Germinal center (tissue), 1 donor: ENCODE results near the gene ZNF48.

Experiments used
- DNase-seq: peaks from one replicate; pipeline ENCODE4 v3.0.0; 2012; ENCODE audit warnings: mixed read lengths, low spot score

Gene ZNF48

DNA sequence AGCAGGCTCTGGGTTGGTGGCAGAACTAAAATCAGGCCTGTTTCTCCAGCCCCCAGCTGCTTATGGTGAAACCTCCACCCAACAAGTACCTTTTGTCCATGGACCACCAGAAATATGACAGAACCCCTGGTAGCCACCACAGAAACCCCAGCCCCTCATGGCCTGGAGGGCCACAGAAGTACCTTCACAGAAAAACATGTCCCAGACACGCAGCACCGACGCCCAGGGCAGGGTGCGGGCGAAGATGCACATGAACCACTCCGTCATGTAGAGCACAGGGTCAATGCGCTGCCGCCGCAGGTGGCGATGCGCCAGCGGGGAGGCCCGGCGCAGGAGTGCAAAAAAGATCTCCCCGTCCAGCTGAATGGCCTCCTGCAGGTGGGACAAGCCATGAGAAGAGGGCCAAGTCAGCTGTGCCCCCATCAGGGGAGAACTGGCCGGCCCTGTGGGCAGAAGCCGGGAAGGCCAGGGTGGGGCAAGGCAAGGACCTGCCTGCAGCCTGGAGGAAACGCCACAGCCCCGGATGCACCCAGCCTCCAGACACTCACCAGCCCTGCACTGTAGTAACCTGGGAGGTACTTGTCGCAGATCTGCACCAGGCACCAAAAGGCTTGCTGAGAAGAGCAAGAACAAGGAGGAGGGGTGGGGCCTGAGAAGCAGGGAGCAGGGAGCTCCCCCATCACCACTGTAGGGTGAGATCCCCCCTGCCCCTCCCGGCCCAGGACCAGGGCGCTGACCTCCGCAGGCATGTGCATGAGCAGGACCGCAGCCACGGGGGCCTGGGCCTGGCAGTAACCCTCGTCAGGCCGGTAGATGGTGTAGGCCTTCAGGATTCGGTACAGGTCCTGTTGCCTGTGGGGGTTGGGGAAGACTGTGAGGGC, 36.0 kb upstream of the ZNF48 start:
- no peak for DNase-seq

DNA sequence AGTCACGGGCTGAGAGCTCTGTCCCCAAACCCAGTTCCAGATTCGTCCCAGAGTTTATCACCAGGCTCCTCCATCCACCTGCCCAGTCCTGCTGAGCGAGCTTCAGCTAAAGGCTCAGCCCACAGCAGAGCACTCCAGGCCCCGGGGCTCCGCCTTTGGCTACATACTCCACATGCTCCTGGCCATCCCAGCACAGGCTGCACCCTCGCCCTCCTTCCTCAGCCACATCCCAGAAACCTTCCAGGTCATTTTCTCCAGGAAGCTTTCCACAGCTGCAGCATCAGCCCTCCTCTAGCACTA, 35.4 kb upstream of the ZNF48 start:
- DNase-seq, result no peak

DNA sequence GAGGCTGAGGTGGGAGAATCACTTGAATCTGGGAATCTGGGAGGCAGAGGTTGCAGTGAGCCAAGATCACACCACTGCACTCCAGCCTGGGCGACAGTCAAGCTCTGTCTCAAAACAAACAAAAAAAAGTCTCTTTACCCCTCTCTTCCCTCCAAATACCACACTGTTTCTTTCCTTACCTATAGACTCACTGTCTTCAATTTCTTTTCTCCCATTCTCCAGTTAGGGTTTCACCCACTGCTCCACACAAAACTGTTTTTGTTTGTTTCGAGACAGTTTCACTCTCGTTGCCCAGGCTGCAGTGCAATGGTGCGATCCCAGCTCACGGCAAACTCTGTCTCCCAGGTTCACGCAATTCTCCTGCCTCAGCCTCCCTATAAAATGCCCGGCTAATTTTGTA, 34.0 kb upstream of the ZNF48 start:
- no peak for DNase-seq

DNA sequence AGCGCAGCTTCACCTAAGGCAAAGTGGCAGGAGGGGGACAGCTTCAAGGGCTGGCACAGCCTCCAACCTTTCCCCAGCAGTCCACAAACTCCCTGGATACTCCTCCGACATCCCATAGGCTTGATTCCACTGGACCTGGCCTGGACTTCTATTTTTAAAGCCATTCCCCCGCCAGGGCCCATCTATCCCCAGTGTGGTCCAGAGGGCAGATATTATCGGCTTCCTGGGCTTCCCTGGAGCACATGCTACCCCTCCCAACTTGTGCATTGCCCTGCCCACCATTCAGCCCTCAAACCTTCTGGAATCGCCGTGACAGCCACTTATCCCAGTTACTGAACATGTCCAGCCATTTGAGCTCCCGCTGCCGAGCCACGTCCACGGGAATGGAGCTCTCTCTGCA, 30.0 kb upstream of the ZNF48 start:
- no peak for DNase-seq

DNA sequence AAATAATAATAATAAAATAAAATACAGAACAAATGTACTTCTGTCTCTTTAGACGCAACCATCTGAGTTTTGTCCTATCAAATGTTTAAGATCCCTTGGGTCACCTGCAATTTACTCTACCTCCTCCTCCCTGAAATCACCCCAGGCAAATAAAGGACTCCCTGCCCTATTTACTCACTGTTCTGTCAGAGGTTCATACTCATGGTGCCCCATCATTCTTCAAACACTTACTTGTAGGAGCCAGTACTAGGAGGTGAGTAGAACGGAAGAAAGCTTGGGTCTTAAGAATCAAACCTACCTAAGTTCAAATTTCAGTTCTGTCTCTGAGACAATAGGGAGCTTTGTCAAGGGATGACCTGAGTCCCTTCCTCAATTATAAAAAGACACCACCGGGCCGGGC, 28.7 kb upstream of the ZNF48 start:
- no peak for DNase-seq

DNA sequence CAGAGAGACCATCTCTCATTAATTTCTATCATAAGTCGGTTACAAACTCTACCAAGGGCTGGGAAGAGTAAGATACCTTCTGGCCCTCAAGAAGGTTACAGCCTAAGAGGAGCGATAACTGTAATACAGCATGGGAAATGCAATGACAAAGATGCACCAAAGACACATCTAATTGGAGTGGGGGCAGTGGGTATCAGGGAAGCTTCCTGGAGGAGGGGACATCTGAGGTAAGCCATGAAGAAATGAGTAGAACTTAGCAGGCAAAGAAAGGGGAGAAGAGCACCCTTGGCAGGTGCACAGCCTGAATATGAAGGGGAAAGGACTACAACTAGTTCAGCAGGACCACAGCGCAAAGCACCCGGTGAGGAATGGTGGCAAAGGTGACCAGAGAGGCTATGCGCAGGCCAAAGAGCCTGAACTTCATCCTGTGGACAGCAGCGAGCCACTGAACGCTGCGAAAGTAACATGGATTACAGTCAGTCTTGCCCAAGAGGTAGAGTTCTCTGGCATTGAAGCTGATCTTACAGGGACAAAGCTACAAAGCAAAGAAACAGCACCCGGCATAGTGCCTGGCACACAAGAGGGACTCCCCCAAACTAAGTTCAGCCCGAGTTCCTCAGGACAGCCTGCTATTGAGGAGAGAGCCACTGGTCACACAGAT, 27.7 kb upstream of the ZNF48 start:
- DNase-seq, result no peak

DNA sequence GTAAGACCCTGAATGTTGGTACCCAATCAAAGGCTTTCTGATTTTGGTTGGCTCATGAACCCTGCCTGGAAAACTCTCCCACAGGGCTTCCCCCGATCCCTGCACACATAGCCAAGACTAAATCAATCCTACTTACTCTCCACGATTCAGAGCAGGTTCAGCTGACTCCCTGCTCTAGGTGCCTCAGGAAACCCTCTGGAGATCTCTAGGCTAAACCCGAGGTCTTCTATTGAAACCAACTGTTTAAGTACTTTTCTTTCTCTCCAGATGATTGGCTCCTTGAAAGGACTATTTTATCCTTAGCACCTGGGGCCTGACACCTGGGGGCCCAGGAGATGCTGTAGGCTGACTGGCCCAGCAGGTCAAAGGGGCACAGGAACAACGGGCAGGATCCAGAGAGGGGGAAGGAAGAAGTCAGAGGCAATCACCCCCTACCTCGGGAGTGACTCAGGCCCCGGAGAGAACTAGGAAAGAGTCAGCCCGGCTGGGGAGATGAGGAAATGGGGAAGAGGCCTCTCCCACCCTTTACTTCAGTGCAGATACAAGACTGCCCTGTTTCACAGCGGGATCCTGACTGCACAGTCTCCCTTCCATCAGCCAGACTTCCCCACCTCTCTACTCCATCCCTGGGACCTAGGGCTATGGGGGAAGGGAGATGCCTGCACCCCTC, 27.0 kb upstream of the ZNF48 start:
- DNase-seq, result no peak

DNA sequence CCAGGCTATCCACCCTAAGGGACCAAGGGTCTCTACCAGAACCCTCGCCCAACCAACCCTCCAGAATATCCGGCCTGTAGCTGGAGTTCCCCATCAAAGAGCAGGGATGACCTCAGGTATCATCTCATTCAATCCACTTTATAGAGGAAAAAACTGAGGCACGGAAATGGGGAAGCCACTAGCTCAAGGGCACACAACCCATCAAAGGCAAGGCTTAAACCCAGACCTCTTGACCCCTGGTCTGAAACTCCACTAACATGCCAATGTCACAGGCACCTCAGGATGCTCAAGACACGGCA, 26.5 kb upstream of the ZNF48 start:
- no peak for DNase-seq

DNA sequence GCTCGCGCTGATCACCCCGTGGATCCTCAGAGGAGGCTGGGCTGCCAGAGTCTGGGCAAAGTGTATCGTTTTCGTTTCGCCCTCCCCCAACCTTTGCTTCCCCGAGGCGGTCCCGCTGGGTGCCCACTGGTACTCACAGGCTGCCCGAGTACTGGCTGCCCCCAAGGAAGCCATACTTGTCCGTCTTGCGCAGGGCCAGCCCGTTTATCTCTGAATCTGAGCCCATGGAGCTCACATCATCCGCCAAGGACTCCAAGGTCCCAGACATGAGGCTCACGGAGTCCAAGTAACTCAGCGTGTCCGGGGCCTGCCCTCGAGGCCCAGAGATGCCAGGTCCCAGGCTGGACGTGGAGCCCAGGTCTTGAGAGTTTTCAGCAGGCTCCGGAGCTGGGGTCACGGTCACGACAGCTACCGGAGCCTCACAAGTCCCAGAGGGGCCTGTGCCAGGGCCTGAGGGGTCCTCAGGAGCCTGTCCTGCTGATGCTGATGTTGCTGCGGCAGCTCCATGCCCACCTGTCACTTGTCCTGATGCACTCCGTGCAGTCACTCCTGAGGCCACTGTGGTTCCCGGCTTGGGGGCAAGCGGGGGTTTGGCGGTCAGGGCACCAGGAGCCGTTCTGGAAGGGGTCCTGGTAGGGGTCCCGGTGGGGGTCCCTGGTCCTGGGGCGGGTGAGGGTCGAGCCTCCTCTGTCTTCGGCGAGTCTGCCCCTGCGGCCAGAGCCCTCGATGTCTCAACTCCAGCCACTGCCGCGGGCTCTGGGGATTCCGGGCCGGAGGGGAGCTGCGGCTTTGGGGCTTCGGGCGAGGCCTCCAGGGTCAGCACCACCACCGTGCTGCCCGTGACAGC, 25.9 kb upstream of the ZNF48 start:
- DNase-seq, result no peak

DNA sequence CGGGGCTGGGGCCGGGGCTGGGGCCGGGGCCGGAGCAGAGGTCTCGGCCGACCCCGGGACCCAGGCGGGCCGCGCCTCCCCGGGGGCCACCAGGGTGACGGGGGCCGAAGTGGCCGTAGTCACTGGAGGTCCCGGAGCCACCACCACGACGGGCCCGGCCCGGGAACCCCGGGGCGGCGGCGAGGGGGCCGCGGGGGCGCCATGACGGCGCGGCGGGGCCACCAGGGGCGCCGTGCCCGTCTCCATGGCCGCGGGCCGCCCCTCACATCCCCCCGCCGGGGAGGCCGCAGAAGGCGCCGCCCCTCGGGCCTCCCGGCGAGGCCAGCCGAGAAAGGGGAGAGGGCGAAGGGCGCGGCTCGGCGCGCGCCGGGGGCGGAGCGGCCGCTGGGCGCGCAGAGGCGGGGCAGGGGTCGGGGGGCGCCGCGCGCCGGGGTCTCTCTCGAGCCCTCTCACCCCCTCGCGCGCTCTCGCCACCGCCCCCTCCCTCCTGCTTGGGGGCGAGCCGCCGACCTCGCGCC, 25.2 kb upstream of the ZNF48 start:
- DNase-seq, result no peak

DNA sequence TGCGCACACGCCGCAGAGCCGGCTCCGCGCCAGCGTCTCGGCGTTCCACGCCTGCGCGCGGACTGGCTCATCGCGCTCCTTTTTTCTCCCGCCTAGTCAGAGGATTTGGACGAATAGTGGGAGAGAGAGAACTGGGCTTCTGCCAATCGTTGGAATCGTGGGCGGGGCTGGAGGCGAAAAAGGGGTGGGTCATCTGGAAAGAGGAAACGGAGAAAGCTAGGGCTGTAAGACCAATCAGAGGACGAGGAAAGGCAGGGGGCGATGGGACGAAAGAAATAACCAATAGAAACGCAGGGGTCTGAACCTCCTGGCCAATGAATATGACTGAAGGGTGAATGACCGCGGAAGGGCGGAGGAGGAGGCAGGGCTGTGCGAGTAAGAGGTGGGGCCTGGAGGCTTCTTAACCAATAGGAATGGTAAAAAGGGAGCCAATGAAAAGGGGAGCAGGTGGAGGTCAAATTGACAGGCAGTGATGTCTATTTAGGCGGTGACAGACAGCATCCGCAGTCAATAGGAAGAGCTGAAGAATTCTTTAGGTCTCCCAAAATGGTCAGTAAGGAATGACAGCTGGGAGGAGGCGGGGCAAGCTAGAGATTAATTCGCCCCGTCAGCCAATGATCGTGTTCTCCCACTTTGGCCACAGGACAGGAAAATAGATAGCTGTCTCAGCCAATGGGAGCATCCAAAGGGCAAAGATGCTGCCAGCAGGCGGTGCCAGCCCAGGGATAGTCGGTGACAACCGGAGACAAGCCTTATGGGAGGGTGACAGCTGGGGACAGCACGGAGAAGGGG, 24.6 kb upstream of the ZNF48 start, which contains the start of gene TBC1D10B:
Gene TBC1D10B, minus strand, starts transcription at position 39 of the 792 bp plus-strand sequence. CDS start 311 bp downstream, outside the sequence.
- peak; percentile 98 for DNase-seq

DNA sequence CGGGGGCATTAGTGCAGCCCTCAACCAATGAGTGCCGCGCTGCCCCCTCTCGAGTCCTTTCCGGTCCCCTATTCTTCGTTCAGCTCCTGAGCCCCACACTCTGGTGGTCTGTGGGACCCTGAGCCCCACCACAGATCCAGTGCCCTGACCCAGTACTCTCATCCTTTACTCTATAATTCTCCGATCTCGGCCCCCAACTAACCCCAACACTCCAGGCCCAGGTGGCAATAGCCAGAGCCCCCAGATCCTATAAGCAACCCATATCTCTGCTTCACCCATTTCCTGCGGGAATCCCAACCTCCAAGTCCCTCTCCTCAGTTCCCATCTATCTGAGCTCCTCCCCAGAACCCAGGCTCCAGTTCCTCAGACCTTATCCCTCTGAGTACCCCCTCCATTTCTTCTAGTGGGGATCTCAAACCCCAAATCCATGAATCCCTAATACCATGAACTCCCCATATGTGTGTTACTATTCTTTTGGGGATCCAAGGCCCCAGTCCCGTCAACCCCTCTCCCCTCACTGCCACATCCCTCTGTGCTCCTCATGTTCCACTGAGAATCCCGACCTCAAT, 23.9 kb upstream of the ZNF48 start:
- DNase-seq, result no peak

DNA sequence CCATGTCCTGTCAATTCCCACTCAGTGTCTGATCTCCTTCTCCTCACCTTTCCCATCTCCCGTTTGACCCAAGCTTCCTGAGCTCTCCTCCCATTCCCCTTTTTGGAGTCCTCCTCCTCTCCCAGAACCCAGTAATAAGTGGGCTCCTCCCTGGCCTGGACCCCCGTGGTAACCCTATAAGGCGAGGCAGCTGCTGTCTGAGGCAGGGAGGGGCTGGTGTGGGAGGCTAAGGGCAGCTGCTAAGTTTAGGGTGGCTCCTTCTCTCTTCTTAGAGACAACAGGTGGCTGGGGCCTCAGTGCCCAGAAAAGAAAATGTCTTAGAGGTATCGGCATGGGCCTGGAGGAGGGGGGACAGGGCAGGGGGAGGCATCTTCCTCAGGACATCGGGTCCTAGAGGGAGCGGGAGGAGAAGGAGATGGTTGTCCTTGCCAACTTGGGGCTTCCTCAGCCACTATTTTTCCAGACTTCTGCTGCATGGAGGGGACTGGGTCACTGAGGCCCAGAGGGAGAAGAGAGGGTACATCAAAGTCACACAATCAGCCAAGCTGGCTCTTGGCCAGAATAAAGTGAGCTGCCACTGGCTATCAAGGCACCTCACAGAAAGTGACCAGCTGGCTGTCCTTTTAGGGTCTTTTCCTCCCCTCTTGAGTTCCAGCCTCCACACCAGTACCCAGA, 23.0 kb upstream of the ZNF48 start:
- DNase-seq, result no peak

DNA sequence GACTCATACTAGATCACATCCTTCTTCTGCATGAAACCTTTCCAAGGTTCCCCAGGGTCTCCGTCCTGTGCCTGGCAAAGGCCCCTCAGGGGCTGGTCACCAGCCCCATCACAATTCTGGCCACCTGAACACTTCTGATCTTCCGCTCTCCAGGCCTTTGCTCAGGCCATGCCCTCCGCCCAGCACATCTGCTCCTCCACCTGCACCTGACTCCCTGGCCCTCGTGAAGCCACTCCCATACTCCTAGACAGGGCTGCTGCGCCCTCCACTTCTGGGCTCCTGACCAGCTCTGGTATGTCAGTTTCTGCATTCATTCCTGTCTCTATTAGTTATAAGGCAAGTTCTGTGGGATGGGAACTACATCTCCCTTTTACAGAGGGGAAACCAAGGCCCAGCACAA, 22.5 kb upstream of the ZNF48 start:
- DNase-seq, result no peak

DNA sequence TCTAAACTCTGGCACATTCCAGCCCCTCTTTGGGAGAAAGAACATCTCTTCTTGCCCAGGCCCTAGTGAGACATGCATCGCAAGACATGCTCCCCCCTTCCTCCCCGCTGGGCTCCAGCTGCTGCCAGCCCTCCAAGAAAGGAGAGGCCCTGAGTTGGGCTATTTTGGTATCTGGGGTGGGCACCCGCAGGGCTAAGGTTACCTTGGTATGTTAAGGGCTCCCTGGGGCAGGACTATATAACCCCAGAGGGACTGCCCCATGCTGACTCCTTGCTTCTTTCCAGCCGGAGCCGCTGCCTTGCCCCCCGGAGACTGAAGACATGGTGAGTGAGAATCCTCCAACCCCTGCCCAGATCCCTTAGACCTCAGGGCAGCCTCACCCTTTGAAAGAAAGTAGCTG, 20.7 kb upstream of the ZNF48 start, which contains the start of gene MYL11:
Gene MYL11, plus strand, starts transcription at position 265 of the 400 bp plus-strand sequence. Its CDS starts 56 bp downstream, at position 321.
- DNase-seq, result no peak

DNA sequence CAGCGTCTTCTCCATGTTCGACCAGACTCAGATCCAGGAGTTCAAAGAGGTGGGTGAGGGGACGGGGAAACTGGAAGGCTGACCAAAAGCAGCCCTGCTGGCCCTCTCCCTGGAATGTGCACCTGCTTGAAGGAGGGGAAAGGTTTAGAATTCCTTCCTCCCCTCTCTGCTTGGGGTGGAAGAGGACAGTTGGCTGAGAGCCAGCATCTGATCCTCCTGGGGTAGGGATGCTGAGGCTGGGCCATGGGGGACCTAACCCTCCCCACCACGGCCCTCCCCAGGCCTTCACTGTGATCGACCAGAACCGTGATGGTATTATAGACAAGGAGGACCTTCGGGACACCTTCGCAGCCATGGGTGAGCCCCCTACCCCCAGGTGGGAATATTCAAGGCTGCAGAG, 19.4 kb upstream of the ZNF48 start:
- DNase-seq, result no peak

DNA sequence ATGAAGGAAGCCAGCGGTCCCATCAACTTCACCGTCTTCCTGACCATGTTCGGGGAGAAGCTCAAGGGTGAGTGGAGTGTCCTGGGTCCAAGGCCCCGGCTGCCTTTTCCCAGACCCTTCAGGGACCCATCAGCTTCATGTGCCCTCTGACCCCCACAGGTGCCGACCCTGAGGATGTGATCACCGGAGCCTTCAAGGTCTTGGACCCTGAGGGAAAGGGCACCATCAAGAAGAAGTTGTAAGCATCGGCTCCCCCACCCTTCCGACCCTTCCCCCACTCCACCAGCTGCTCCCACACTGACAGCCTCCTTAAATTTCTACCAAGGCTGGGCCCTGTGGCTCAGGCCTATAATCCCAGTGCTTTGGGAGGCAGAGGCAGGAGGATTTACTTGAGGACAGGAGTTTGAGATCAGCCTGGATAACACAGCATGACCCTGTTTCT, 18.7 kb upstream of the ZNF48 start:
- DNase-seq, result no peak

DNA sequence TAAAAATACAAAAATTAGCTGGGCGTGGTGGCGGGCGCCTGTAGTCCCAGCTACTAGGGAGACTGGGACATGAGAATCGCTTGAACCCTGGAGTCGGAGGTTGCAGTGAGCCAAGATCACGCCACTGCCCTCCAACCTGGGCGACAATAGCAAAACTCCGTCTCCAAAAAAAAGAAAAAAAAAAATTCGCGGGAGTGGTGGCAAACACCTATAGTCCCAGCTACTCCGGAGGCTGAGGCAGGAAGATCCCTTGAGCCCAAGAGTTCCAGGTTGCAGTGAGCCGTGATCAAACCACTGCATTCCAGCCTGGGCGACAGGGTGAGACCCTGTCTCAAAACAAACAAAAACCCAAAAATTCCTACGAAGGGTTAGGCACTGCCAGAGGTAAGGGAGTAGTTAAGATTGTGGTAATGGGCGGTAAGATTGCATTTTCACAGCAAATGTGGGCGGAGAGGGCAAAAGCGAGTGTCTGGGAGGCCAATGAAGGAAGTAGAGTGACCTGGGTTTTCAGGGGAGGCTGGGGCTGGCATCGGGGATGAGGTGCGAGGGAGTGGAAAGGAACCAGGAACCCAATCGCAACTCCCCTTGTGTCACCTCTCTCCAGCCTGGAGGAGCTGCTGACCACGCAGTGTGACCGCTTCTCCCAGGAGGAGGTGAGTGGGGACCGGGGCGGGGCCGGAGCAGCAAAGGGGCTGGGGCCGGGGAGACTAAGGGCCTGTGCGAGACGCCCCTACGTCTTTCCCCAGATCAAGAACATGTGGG, 18.0 kb upstream of the ZNF48 start:
- DNase-seq, result no peak

DNA sequence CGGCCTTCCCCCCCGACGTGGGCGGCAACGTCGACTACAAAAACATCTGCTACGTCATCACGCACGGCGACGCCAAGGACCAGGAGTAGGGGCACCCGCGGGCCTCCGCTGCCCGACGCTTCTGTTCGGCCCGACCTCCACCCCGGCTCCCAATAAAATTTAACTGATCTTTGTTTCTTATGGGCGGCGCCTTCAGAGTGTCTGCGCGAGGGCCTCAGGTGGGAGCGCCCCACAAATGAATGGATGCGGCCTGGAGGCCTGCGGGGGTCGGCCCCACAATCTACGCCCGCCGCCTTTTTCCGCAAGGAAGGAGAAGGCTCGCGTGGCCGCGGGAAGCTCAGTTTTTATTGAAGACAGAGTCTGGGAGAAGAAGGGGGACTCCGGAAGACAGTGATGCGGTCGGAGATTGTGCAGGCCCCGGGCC, 17.4 kb upstream of the ZNF48 start:
- DNase-seq, result peak; percentile 78
